HCT116 (cell line): ENCODE measurements around the gene KRAS. TPM values are rescaled to one million over a fixed set of nuclear protein-coding genes. Genes with fewer than 3 reads are reported as not detected.

Experiments
- ATAC-seq: fragments of 200-7000 bp; cut with Tn5 transposase; 2 replicates; pipeline ENCODE4 v1.9.1; 2020; ENCODE audit warnings: mild to moderate bottlenecking, moderate library complexity
- BruUV-seq: library from RNA; stranded (reverse); fragments of 400-500 nt; replicated peaks from 2 replicates; lab custom pipeline; 2021; lab: Mats Ljungman, UMichigan
- CTCF ChIA-PET: fragments of 300-600 bp; sonication (Branson Sonifier 250); formaldehyde crosslinking; loops from one replicate; lab custom pipeline; 2021; ENCODE audit warnings: antibody characterized with exemption; lab: Charles Lee
- POLR2A ChIA-PET: fragments of 300-600, 350-600 bp; sonication (Branson Sonifier 250); formaldehyde crosslinking; loops from one replicate; lab custom pipeline; 2021; ENCODE audit warnings: antibody characterized with exemption; lab: Charles Lee
- RAD21 ChIA-PET, 2 experiments: fragments of 300-600 bp; sonication (Branson Sonifier 250); formaldehyde crosslinking; loops; one replicate each; lab custom pipeline; 2023; ENCODE audit warnings: low total read pairs in 2 of 2; ENCODE audit not compliant: uncharacterized antibody in 2 of 2, unreplicated experiment in 2 of 2, low non-redundant PET in 1 of 2; lab: Charles Lee
- DNase-seq: peaks from one replicate; pipeline ENCODE4 v3.0.0-alpha.2; 2010; ENCODE audit warnings: low read depth, low spot score
- H2AFZ ChIP-seq: fragments of 200-600 bp; shearing (Covaris generic), sonication (generic); 2 replicates; pipeline ENCODE4 v1.6.1; 2017; ENCODE audit warnings: low read depth, mixed run types, mixed read lengths, antibody characterized with exemption, low read length; ENCODE audit not compliant: poor library complexity, severe bottlenecking
- H3K27ac ChIP-seq: 2 replicates; pipeline ENCODE4 v1.5.1; 2012; ENCODE audit warnings: low read depth, low read length
- H3K27me3 ChIP-seq: fragments of 200-600 bp; sonication (generic); 2 replicates; pipeline ENCODE4 v1.6.1; 2016; ENCODE audit warnings: mixed run types, low read length, mixed read lengths; ENCODE audit not compliant: insufficient read depth
- H3K36me3 ChIP-seq, 2 experiments: fragments of 200-500 bp in 1 of 2; fragments of 200-600 bp in 1 of 2; sonication (Bioruptor generic) in 1 of 2; sonication (generic) in 1 of 2; 2 replicates each; pipeline versions ENCODE4 v1.5.1 to v1.6.1; 2014 to 2016; ENCODE audit warnings: low read length in 2 of 2, inconsistent platforms in 1 of 2, mixed read lengths in 1 of 2, mixed run types in 1 of 2; ENCODE audit not compliant: insufficient read depth in 2 of 2, control insufficient read depth in 1 of 2
- H3K4me1 ChIP-seq, 2 experiments: fragments of 200-600 bp in 1 of 2; sonication (generic) in 1 of 2; 2 replicates each; pipeline versions ENCODE4 v1.5.1 to v1.6.1; 2012 to 2017; ENCODE audit warnings: low read length in 2 of 2, inconsistent platforms in 1 of 2, mild to moderate bottlenecking in 1 of 2, mixed read lengths in 1 of 2, mixed run types in 1 of 2, moderate library complexity in 1 of 2; ENCODE audit not compliant: insufficient read depth in 2 of 2, control insufficient read depth in 1 of 2
- H3K4me2 ChIP-seq: fragments of 200-600 bp; sonication (generic); 2 replicates; pipeline ENCODE4 v1.6.1; 2017; ENCODE audit warnings: mixed run types, low read length, mixed read lengths
- H3K4me3 ChIP-seq, 2 experiments: fragments of 200-600 bp in 1 of 2; sonication (generic) in 1 of 2; replicated peaks in 1 of 2; 2 replicates each; pipeline ENCODE4 v1.5.1; 2011 to 2016; ENCODE audit warnings: low read length in 2 of 2, control low read depth in 1 of 2, low read depth in 1 of 2, mild to moderate bottlenecking in 1 of 2, mixed read lengths in 1 of 2, mixed run types in 1 of 2
- H3K79me2 ChIP-seq: fragments of 200-600 bp; sonication (generic); 2 replicates; pipeline ENCODE4 v1.6.1; 2017; ENCODE audit warnings: mild to moderate bottlenecking, mixed run types, low read length, moderate library complexity, mixed read lengths; ENCODE audit not compliant: insufficient read depth
- H3K9ac ChIP-seq: fragments of 200-600 bp; sonication (generic); 2 replicates; pipeline ENCODE4 v1.6.1; 2016; ENCODE audit warnings: low read length, mixed read lengths
- H3K9me2 ChIP-seq: fragments of 200-600 bp; sonication (generic), shearing (Covaris generic); 2 replicates; pipeline ENCODE4 v1.6.1; 2017; ENCODE audit warnings: mixed run types, mild to moderate bottlenecking, moderate library complexity; ENCODE audit not compliant: insufficient read depth
- H3K9me3 ChIP-seq, 2 experiments: fragments of 200-500 bp in 1 of 2; fragments of 200-600 bp in 1 of 2; sonication (Bioruptor generic) in 1 of 2; sonication (generic) in 1 of 2; 2 replicates each; pipeline ENCODE4 v1.6.1; 2014 to 2017; ENCODE audit warnings: low read length in 2 of 2, mixed read lengths in 2 of 2, inconsistent platforms in 1 of 2, low read depth in 1 of 2, mild to moderate bottlenecking in 1 of 2, mixed run types in 1 of 2, moderate library complexity in 1 of 2; ENCODE audit not compliant: control insufficient read depth in 1 of 2, insufficient read depth in 1 of 2
- H4K20me1 ChIP-seq: fragments of 200-600 bp; sonication (generic), shearing (Covaris generic); 2 replicates; pipeline ENCODE4 v1.6.1; 2017; ENCODE audit warnings: mixed run types, mild to moderate bottlenecking, moderate library complexity; ENCODE audit not compliant: insufficient read depth
- CEBPB ChIP-seq: IDR thresholded peaks from 2 replicates; pipeline ENCODE4 v1.6.1; 2012; ENCODE audit warnings: low read depth
- EGR1 ChIP-seq: IDR thresholded peaks from 2 replicates; pipeline ENCODE4 v1.6.1; 2012; ENCODE audit warnings: low read depth
- ELF1 ChIP-seq: IDR thresholded peaks from 2 replicates; pipeline ENCODE4 v1.6.1; 2012; ENCODE audit warnings: low read depth, borderline replicate concordance
- JUND ChIP-seq: IDR thresholded peaks from 2 replicates; pipeline ENCODE4 v1.6.1; 2012
- POLR2AphosphoS5 ChIP-seq: IDR thresholded peaks from 2 replicates; pipeline ENCODE4 v1.6.1; 2011; ENCODE audit warnings: mild to moderate bottlenecking, low read depth, low read length, moderate library complexity
- SRF ChIP-seq: IDR thresholded peaks from 2 replicates; pipeline ENCODE4 v1.6.1; 2012; ENCODE audit warnings: low read depth
- intact Hi-C: fragments of 100-400 bp; cut with micrococcal nuclease; formaldehyde crosslinking; loops from 2 replicates; pipeline ENCODE4 v1.10.0; 2022
- total RNA-seq: library from RNA; stranded (reverse); gene quantifications from one replicate; pipeline ENCODE4 v1.2.1, GENCODE V29; 2021; ENCODE audit not compliant: unreplicated experiment
- TF ChIP-seq, protein P1 (sequence below): IDR thresholded peaks from 2 replicates; pipeline ENCODE4 v1.6.1; 2012

The KRAS gene
- total RNA-seq, 1 experiment from 2014 or later: 37.5 TPM

DNA sequence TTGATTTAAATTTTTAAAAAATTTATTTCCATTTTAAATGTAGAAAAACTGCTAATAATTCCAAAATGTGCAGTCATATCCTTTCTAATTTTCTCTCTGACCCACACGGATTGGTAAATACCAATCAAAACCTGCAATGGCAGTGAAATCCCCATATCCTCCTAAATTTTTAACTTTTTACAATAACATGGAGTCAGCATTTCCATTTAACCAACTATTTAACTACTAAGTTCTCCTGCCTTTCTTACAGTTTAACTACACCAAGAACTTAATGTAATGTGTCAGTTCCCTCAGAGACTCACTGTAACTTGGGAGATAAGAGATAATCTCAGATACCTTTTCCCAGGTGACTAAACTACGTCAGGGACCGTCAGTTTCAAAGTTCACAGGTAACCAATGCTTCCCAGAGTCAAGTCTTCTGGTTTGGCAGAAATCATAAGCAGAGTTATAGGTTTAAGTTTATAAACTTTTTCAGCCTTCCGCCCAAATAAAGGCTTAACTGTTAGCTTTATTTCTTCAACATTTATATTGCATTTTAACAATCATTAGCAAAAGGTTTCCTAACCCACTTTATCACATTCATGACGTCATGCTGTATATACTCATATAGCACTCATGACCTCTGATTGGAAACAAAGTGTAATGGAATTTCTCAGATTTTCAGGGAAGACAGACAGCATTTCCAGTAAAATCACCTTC, 7.6 kb downstream of the KRAS start:
- no peaks in the 10 kb centered on the region for H3K9me2 ChIP-seq
- H3K27ac ChIP-seq: no peak overlapping the region
- POLR2A ChIA-PET: no interaction called here
- peaks cover 78% of the 10 kb centered on the region for H3K79me2 ChIP-seq
- H3K9ac ChIP-seq: no peak overlapping the region
- no peak overlapping the region for H3K4me3 ChIP-seq
- H3K36me3 ChIP-seq: 0 out of 4 replicates have a peak, but pooled peaks cover 0 to 4% of the 10 kb centered on the region in 2 experiments
- no peak overlapping the region for H3K4me2 ChIP-seq
- intact Hi-C loops: loop anchor here (10.0 kb wide), 2 partner anchors 312 to 802 kb away; partner anchors contain the start of gene LMNTD1
- H3K27me3 ChIP-seq: no peaks in the 10 kb centered on the region
- H2AFZ ChIP-seq: no peak overlapping the region
- no peaks in the 10 kb centered on the region; the same call in 1 of the 2 replicates for H4K20me1 ChIP-seq
- RAD21 ChIA-PET: no interaction called here
- DNase-seq (no peak), ATAC-seq (no peak)
- CTCF ChIA-PET: no interaction called here
- no peaks in the 10 kb centered on the region for H3K9me3 ChIP-seq
- no TSS peak for BruUV-seq
- no peaks in the 10 kb centered on the region for H3K4me1 ChIP-seq
- TF ChIP-seq SRF: no peak
- TF ChIP-seq POLR2AphosphoS5: no peak
- no peak for TF ChIP-seq EGR1
- TF ChIP-seq, protein P1, sequence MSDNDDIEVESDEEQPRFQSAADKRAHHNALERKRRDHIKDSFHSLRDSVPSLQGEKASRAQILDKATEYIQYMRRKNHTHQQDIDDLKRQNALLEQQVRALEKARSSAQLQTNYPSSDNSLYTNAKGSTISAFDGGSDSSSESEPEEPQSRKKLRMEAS: no peak
- TF ChIP-seq JUND: no peak
- TF ChIP-seq CEBPB: no peak
- TF ChIP-seq ELF1: no peak
